HAP-1 (cell line): Measurements from ENCODE around the gene PRKD1.

Experiments used
- DNase-seq, 2 experiments: peaks; one replicate each; pipeline ENCODE4 v3.0.0-alpha.2; 2016 to 2020; ENCODE audit warnings: low spot score in 2 of 2
- H3K27me3 ChIP-seq: fragments of 250-450 bp; sonication (Bioruptor Pico); 2 replicates; pipeline ENCODE4 v1.5.1; 2020; ENCODE audit warnings: low read depth, mild to moderate bottlenecking, moderate library complexity
- H3K36me3 ChIP-seq: fragments of 250-450 bp; sonication (Bioruptor Pico); replicated peaks from 2 replicates; pipeline ENCODE4 v1.5.1; 2020; ENCODE audit warnings: mild to moderate bottlenecking
- H3K4me1 ChIP-seq: fragments of 250-450 bp; sonication (Bioruptor Pico); 2 replicates; pipeline ENCODE4 v1.5.1; 2020; ENCODE audit warnings: mild to moderate bottlenecking
- H3K4me3 ChIP-seq: fragments of 250-450 bp; sonication (Bioruptor Pico); 2 replicates; pipeline ENCODE4 v1.5.1; 2020; ENCODE audit warnings: mild to moderate bottlenecking, moderate library complexity
- H3K9me3 ChIP-seq: fragments of 250-450 bp; sonication (Bioruptor Pico); 2 replicates; pipeline ENCODE4 v1.5.1; 2020; ENCODE audit warnings: mild to moderate bottlenecking, moderate library complexity
- in situ Hi-C: fragments of 300-500 bp; cut with MboI; formaldehyde crosslinking; loops from 3 replicates; pipeline ENCODE4 v1.14.3; 2020; ENCODE audit warnings: low sequenced_read_pairs, inconsistent platforms, mixed read lengths

Gene PRKD1

GRCh38 chr14:29814156-29815015 lies 113.3 kb downstream of the PRKD1 start:
- H3K9me3 ChIP-seq = no peaks in the 10 kb centered on the region
- H3K36me3 ChIP-seq = no peaks in the 10 kb centered on the region
- no peaks in the 10 kb centered on the region for H3K27me3 ChIP-seq
- no peak overlapping the region for H3K4me3 ChIP-seq
- no peak for DNase-seq
- in situ Hi-C loops = no loop called here
- H3K4me1 ChIP-seq = peaks cover 15% of the 10 kb centered on the region

- Histone ChIP-seq H3K27me3 (no peaks in the 10 kb centered on the region), H3K4me1 (peaks cover 17% of the 10 kb centered on the region), H3K9me3 (no peaks in the 10 kb centered on the region), H3K4me3 (no peak overlapping the region), H3K36me3 (no peaks in the 10 kb centered on the region)
- in situ Hi-C loops = no loop called here
- DNase-seq = peak in 1 of 2 experiments; percentile 54
These were observed 117.0 kb downstream of the PRKD1 start for GRCh38 chr14:29810682-29811081.

- H3K4me3 ChIP-seq = no peak overlapping the region
- peaks cover 17% of the 10 kb centered on the region for H3K4me1 ChIP-seq
- no peak for DNase-seq
- no peaks in the 10 kb centered on the region for H3K9me3 ChIP-seq
- H3K27me3 ChIP-seq = no peaks in the 10 kb centered on the region
- no peaks in the 10 kb centered on the region for H3K36me3 ChIP-seq
- in situ Hi-C loops = no loop called here
These were observed 117.6 kb downstream of the PRKD1 start for GRCh38 chr14:29810064-29810463.

GRCh38 chr14:29806124-29806517 lies 121.5 kb downstream of the PRKD1 start:
- no peak for DNase-seq
- H3K4me3 ChIP-seq = no peak overlapping the region
- H3K9me3 ChIP-seq = no peaks in the 10 kb centered on the region
- in situ Hi-C loops = no loop called here
- peaks cover 17% of the 10 kb centered on the region for H3K4me1 ChIP-seq
- no peaks in the 10 kb centered on the region for H3K27me3 ChIP-seq
- H3K36me3 ChIP-seq = no peaks in the 10 kb centered on the region

GRCh38 chr14:29805415-29806123 lies 122.1 kb downstream of the PRKD1 start:
- H3K9me3 ChIP-seq = no peaks in the 10 kb centered on the region
- no peak for DNase-seq
- no peaks in the 10 kb centered on the region for H3K36me3 ChIP-seq
- H3K4me1 ChIP-seq = peaks cover 12% of the 10 kb centered on the region
- in situ Hi-C loops = no loop called here
- H3K4me3 ChIP-seq = no peak overlapping the region
- no peaks in the 10 kb centered on the region for H3K27me3 ChIP-seq

- Histone ChIP-seq H3K4me3 (no peak overlapping the region), H3K4me1 (peaks cover 6% of the 10 kb centered on the region), H3K36me3 (no peaks in the 10 kb centered on the region), H3K9me3 (no peaks in the 10 kb centered on the region), H3K27me3 (no peaks in the 10 kb centered on the region)
- in situ Hi-C loops = no loop called here
- no peak for DNase-seq
These were observed 123.0 kb downstream of the PRKD1 start for GRCh38 chr14:29804481-29805266.

- no peak overlapping the region for H3K4me3 ChIP-seq
- peaks cover 12% of the 10 kb centered on the region for H3K4me1 ChIP-seq
- no peaks in the 10 kb centered on the region for H3K9me3 ChIP-seq
- H3K27me3 ChIP-seq = no peaks in the 10 kb centered on the region
- no peak for DNase-seq
- in situ Hi-C loops = no loop called here
- H3K36me3 ChIP-seq = no peaks in the 10 kb centered on the region
These were observed 124.6 kb downstream of the PRKD1 start for GRCh38 chr14:29803045-29803444.

GRCh38 chr14:29802211-29802610 lies 125.4 kb downstream of the PRKD1 start:
- no peak for DNase-seq
- Histone ChIP-seq H3K4me1 (peaks cover 12% of the 10 kb centered on the region), H3K27me3 (no peaks in the 10 kb centered on the region), H3K9me3 (no peaks in the 10 kb centered on the region), H3K4me3 (no peak overlapping the region), H3K36me3 (no peaks in the 10 kb centered on the region)
- in situ Hi-C loops = no loop called here

GRCh38 chr14:29800961-29801360 lies 126.7 kb downstream of the PRKD1 start:
- Histone ChIP-seq H3K27me3 (no peaks in the 10 kb centered on the region), H3K4me3 (no peak overlapping the region), H3K36me3 (no peaks in the 10 kb centered on the region), H3K9me3 (no peaks in the 10 kb centered on the region), H3K4me1 (peaks cover 12% of the 10 kb centered on the region)
- DNase-seq = no peak
- in situ Hi-C loops = no loop called here

GRCh38 chr14:29799464-29800095 lies 128.1 kb downstream of the PRKD1 start:
- no peaks in the 10 kb centered on the region for H3K9me3 ChIP-seq
- in situ Hi-C loops = no loop called here
- no peak overlapping the region for H3K4me3 ChIP-seq
- H3K36me3 ChIP-seq = no peaks in the 10 kb centered on the region
- DNase-seq = no peak
- H3K4me1 ChIP-seq = peaks cover 12% of the 10 kb centered on the region
- no peaks in the 10 kb centered on the region for H3K27me3 ChIP-seq

GRCh38 chr14:29798811-29799210 lies 128.8 kb downstream of the PRKD1 start:
- Histone ChIP-seq H3K36me3 (no peaks in the 10 kb centered on the region), H3K9me3 (no peaks in the 10 kb centered on the region), H3K4me3 (no peak overlapping the region), H3K4me1 (peaks cover 12% of the 10 kb centered on the region), H3K27me3 (no peaks in the 10 kb centered on the region)
- in situ Hi-C loops = no loop called here
- no peak for DNase-seq

GRCh38 chr14:29798108-29798663 lies 129.5 kb downstream of the PRKD1 start:
- in situ Hi-C loops = no loop called here
- Histone ChIP-seq H3K27me3 (no peaks in the 10 kb centered on the region), H3K4me3 (no peak overlapping the region), H3K4me1 (peaks cover 12% of the 10 kb centered on the region), H3K36me3 (no peaks in the 10 kb centered on the region), H3K9me3 (no peaks in the 10 kb centered on the region)
- no peak for DNase-seq

- in situ Hi-C loops = no loop called here
- H3K9me3 ChIP-seq = no peaks in the 10 kb centered on the region
- peaks cover 12% of the 10 kb centered on the region for H3K4me1 ChIP-seq
- H3K27me3 ChIP-seq = no peaks in the 10 kb centered on the region
- no peak for DNase-seq
- no peak overlapping the region for H3K4me3 ChIP-seq
- no peaks in the 10 kb centered on the region for H3K36me3 ChIP-seq
These were observed 130.8 kb downstream of the PRKD1 start for GRCh38 chr14:29796853-29797252.
